Vagina (tissue), 2 donors: ENCODE measurements around the gene RNF168.

Experiments
- CTCF ChIP-seq, 3 experiments: fragments of 450-650 bp in 2 of 3; fragments of 200-600 bp in 1 of 3; sonication (generic) in 1 of 3; IDR thresholded peaks; one replicate each; pipeline ENCODE4 v1.5.1; 2017 to 2019; ENCODE audit warnings: antibody characterized with exemption in 3 of 3, mild to moderate bottlenecking in 2 of 3, moderate library complexity in 2 of 3
- POLR2AphosphoS5 ChIP-seq, 2 donors: sonication (generic); formaldehyde crosslinking; IDR thresholded peaks; one replicate each; pipeline ENCODE4 v1.9.0; 2017; ENCODE audit warnings: antibody characterized with exemption in 2 of 2, mild to moderate bottlenecking in 2 of 2, low read depth in 1 of 2; ENCODE audit not compliant: insufficient read depth in 1 of 2

GRCh38 chr3:196514913-196515621 is 11.5 kb upstream of the RNF168 start, which contains the start of gene SMCO1:
- TF ChIP-seq POLR2AphosphoS5 (IDR thresholded peaks at IDR 0.05; ENCODE audit: insufficient read depth in 1 of 2, low read depth in 1 of 2): no peak
- no peak for TF ChIP-seq CTCF (IDR thresholded peaks at IDR 0.05)
